Hematopoietic multipotent progenitor cell treated with erythropoietin and hydrocortisone succinate and interleukin-3 and kit ligand, for 6 days (in vitro differentiated cells): Measurements from ENCODE around the gene ARRB1.
"Not testable (repeated sequence)": the region's sequence is repeated elsewhere in the genome, so short reads cannot be mapped to it uniquely, and the experiment has no call there.

Source experiments
- DNase-seq: peaks from one replicate; pipeline ENCODE4 v3.0.0-alpha.2; 2015

ARRB1 gene

GRCh38 chr11:75351541-75351790 is at the start of gene ARRB1:
TSS of gene ARRB1 (minus strand) at chr11:75351661. CDS start at chr11:75351607, 54 bp downstream.
- no peak for DNase-seq

GRCh38 chr11:75400146-75400865 is 48.8 kb upstream of the ARRB1 start:
- DNase-seq, result peak; percentile 51

GRCh38 chr11:75399344-75400145 is 48.1 kb upstream of the ARRB1 start, which contains the start of gene RPS3:
TSS of gene RPS3 (plus strand) at chr11:75399518. CDS start at chr11:75399548, 30 bp downstream.
- DNase-seq, result peak; percentile 97

GRCh38 chr11:75398906-75399305 is 47.4 kb upstream of the ARRB1 start:
- no peak for DNase-seq

GRCh38 chr11:75394085-75394840 is 42.8 kb upstream of the ARRB1 start:
- DNase-seq, result no peak

- no peak for DNase-seq
Observed at GRCh38 chr11:75389925-75390324, 38.5 kb upstream of the ARRB1 start.

GRCh38 chr11:75389276-75389605 is 37.8 kb upstream of the ARRB1 start:
- no peak for DNase-seq

- DNase-seq, result peak; percentile 93
Observed at GRCh38 chr11:75388386-75389275, 37.2 kb upstream of the ARRB1 start.

GRCh38 chr11:75387736-75388294 is 36.4 kb upstream of the ARRB1 start:
- no peak for DNase-seq

- no peak for DNase-seq
Observed at GRCh38 chr11:75386942-75387630, 35.6 kb upstream of the ARRB1 start.

- peak; percentile 88 for DNase-seq
Observed at GRCh38 chr11:75384438-75385080, 33.1 kb upstream of the ARRB1 start.

- DNase-seq, result peak; percentile 77
Observed at GRCh38 chr11:75383246-75383645, 31.8 kb upstream of the ARRB1 start.

- peak; percentile 72 for DNase-seq
Observed at GRCh38 chr11:75380716-75381420, 29.4 kb upstream of the ARRB1 start.

GRCh38 chr11:75380245-75380644 is 28.8 kb upstream of the ARRB1 start:
- no peak for DNase-seq

- DNase-seq, result not testable (repeated sequence)
Observed at GRCh38 chr11:75378776-75379175, 27.3 kb upstream of the ARRB1 start.

- no peak for DNase-seq
Observed at GRCh38 chr11:75376175-75376574, 24.7 kb upstream of the ARRB1 start.

- DNase-seq, result no peak
Observed at GRCh38 chr11:75375626-75376025, 24.2 kb upstream of the ARRB1 start.

- no peak for DNase-seq
Observed at GRCh38 chr11:75374646-75375045, 23.2 kb upstream of the ARRB1 start.

GRCh38 chr11:75373201-75373600 is 21.7 kb upstream of the ARRB1 start:
- DNase-seq, result no peak
